ENCODE data around the gene INPP5A. TPM values are rescaled to one million over a fixed set of nuclear protein-coding genes. Genes with fewer than 3 reads are reported as not detected.

INPP5A gene
- total and polyA plus RNA-seq, 7 donors = 17.6 to 132 (median 100) TPM

- intact Hi-C loops (cut with DNase I) = loop anchor here (10.0 kb wide), 1 partner anchor 92 kb away; no protein-coding TSS in a partner anchor
- H3K4me1 ChIP-seq = peaks cover 0 to 23% (median 19%) of the 10 kb centered on the region in 4 donors
- 86 to 91% methylated on average over 29 of the region's 29 CpGs for WGBS, 2 donors
- no peaks in the 10 kb centered on the region for H3K27me3 ChIP-seq
- peaks cover 12 to 31% (median 18%) of the 10 kb centered on the region in 4 donors for H3K36me3 ChIP-seq
- no peak for TF ChIP-seq EP300 (IDR thresholded peaks at IDR 0.05)
- peak in 1 of 4 donors; percentile 7 for TF ChIP-seq POLR2AphosphoS5 (IDR thresholded peaks at IDR 0.05)
- no peak for DNase-seq
- no peak overlapping the region for H3K4me3 ChIP-seq
- peak overlapping the region in 3 of 4 donors; percentile 8 to 60 (median 17) for H3K27ac ChIP-seq
- H3K9me3 ChIP-seq = no peaks in the 10 kb centered on the region
Measured at GRCh38 chr10:132746801-132747625, 209.4 kb downstream of the INPP5A start.

GRCh38 chr10:132748135-132748534, 210.5 kb downstream of the INPP5A start:
- TF ChIP-seq POLR2A (IDR thresholded peaks at IDR 0.05) (no peak), EP300 (IDR thresholded peaks at IDR 0.05) (no peak), CTCF (IDR thresholded peaks at IDR 0.05) (no peak), POLR2AphosphoS5 (IDR thresholded peaks at IDR 0.05) (no peak)
- Histone ChIP-seq H3K9me3 (no peaks in the 10 kb centered on the region), H3K27me3 (no peaks in the 10 kb centered on the region), H3K4me1 (peaks cover 0 to 23% (median 19%) of the 10 kb centered on the region in 4 donors), H3K27ac (no peak overlapping the region), H3K4me3 (no peak overlapping the region), H3K36me3 (peaks cover 12 to 31% (median 18%) of the 10 kb centered on the region in 4 donors)
- intact Hi-C loops (cut with DNase I) = loop anchor here (10.0 kb wide), 1 partner anchor 93 kb away; no protein-coding TSS in a partner anchor
- no peak for DNase-seq
- 92 to 94% methylated on average over 15 of the region's 15 CpGs for WGBS, 2 donors

GRCh38 chr10:132748545-132749370, 211.2 kb downstream of the INPP5A start:
- no peak for TF ChIP-seq POLR2AphosphoS5 (IDR thresholded peaks at IDR 0.05)
- no peak for TF ChIP-seq CTCF (IDR thresholded peaks at IDR 0.05)
- TF ChIP-seq EP300 (IDR thresholded peaks at IDR 0.05) = no peak
- intact Hi-C loops (cut with DNase I) = loop anchor here (10.0 kb wide), 1 partner anchor 94 kb away; no protein-coding TSS in a partner anchor
- H3K9me3 ChIP-seq = no peaks in the 10 kb centered on the region
- H3K4me1 ChIP-seq = peaks cover 0 to 23% (median 19%) of the 10 kb centered on the region in 4 donors
- peaks cover 12 to 37% (median 19%) of the 10 kb centered on the region in 4 donors for H3K36me3 ChIP-seq
- H3K27ac ChIP-seq = no peak overlapping the region
- no peak overlapping the region for H3K4me3 ChIP-seq
- no peak for DNase-seq
- no peaks in the 10 kb centered on the region for H3K27me3 ChIP-seq
- WGBS, 2 donors = 93 to 95% methylated on average over 36 of the region's 36 CpGs

- no peak for DNase-seq
- TF ChIP-seq POLR2AphosphoS5 (IDR thresholded peaks at IDR 0.05) (no peak), POLR2A (IDR thresholded peaks at IDR 0.05) (no peak)
- WGBS, 2 donors = 90 to 96% methylated on average over 22 of the region's 22 CpGs
Measured at GRCh38 chr10:132749371-132749795, 211.8 kb downstream of the INPP5A start.

GRCh38 chr10:132750936-132751335, 213.3 kb downstream of the INPP5A start:
- intact Hi-C loops (cut with DNase I) = no loop called here
- TF ChIP-seq POLR2A (IDR thresholded peaks at IDR 0.05) (no peak), CTCF (IDR thresholded peaks at IDR 0.05) (no peak), POLR2AphosphoS5 (IDR thresholded peaks at IDR 0.05) (no peak), EP300 (IDR thresholded peaks at IDR 0.05) (no peak)
- Histone ChIP-seq H3K9me3 (no peaks in the 10 kb centered on the region), H3K4me1 (peaks cover 0 to 18% (median 14%) of the 10 kb centered on the region in 4 donors), H3K27me3 (no peaks in the 10 kb centered on the region), H3K27ac (no peak overlapping the region), H3K4me3 (no peak overlapping the region), H3K36me3 (peaks cover 14 to 56% (median 29%) of the 10 kb centered on the region in 4 donors)
- DNase-seq = no peak
- 95% methylated on average over 14 of the region's 14 CpGs for WGBS, 2 donors

More at GRCh38 chr10:132749371-132749795, 211.8 kb downstream of the INPP5A start:
- Histone ChIP-seq H3K9me3 (no peaks in the 10 kb centered on the region), H3K27me3 (no peaks in the 10 kb centered on the region), H3K4me3 (no peak overlapping the region), H3K36me3 (peaks cover 14 to 43% (median 23%) of the 10 kb centered on the region in 4 donors), H3K4me1 (peaks cover 0 to 23% (median 19%) of the 10 kb centered on the region in 4 donors), H3K27ac (no peak overlapping the region)
- intact Hi-C loops (cut with DNase I) = loop anchor here (10.0 kb wide), 1 partner anchor 95 kb away; no protein-coding TSS in a partner anchor

Data from sigmoid colon (tissue), 7 donors.